ENCODE results near the gene CELSR1.
A peak's percentile ranks its signal among the peaks of the same experiment; 100 is the strongest.

CELSR1 gene

DNA sequence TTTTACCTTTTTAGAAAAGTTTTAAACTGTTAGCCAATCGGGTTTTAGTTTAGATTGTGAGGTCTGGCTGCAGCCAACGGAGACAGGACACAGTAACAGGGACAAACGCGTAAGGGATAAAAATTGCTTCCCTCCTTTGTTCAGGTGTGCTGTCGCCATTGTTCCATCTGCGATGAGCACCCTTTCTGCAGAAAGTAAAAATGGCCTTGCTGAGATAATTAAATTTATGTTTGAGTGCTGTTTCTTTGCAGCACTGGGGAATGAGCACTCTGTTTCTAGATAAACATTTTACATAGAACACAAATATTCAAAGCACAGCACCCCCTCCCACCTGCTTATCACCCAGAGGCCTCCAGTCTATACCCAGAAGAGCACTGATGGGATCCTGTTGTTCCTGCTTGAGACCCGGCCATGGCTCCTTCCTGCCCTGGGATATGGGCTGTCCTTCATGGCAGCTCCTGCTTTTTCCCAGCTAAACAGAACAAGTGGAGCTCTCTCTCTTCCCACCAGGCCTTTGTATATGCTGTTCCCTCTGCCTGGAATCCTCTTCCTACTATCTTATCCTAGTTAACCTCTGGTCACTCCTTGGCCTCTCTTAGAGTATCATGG, 34.3 kb upstream of the CELSR1 start:
- ATAC-seq (replicated peaks) (no peak), DNase-seq (no peak)
- Mint-ChIP-seq H3K9me3 (peaks cover 16 to 21% of the 10 kb centered on the region in 2 donors), H3K27me3 (no peaks in the 10 kb centered on the region), H3K36me3 (peaks cover 0 to 1% of the 10 kb centered on the region in 2 donors), H3K4me1 (peaks cover 21 to 26% of the 10 kb centered on the region in 2 donors), H3K27ac (no peak overlapping the region), H3K4me3 (no peak overlapping the region)

DNA sequence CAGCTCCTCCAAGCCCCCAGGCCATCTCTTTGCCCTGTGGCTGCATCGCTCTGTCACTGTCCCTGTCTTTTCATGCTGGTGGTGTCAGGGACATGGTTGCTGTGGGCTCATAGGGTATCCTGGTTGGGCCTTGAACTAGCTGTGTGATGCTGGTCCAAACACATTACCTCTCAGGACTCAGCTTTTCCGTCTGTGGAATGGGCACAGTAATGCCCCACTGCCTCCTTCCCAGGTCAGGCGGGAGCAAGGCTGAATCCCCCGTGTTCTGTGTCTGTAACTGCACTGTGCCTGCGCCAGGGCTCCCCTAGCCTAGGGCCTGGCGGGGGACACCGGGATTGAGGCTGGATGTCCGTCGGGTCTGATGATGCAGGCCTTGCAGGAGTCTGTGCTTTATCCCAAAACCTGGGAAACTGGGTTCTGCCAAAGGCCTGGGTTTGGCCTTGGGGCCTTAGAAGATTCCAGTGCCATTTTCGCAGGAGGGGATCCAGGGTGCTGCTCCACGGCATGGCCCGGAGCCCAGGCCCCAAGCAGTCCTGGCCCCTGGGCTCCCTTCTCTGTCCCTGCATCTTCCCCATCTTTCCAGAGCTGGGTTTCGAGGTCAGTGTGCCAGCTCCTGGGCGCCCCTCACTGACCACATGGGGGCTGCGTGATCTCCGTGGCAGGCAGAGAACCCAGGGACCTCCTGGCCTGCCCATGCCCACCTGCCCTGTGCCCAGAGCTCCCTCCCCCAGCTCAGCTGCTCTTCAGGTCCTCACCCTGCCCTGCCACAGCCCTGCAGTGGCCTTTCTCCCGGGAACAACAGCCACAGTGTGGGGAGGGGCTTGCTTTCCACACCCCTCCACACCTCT, 32.7 kb upstream of the CELSR1 start:
- DNase-seq (no peak), ATAC-seq (replicated peaks) (peak in 1 of 2 donors; percentile 15)
- no peak overlapping the region for H3K4me3 Mint-ChIP-seq
- H3K4me1 Mint-ChIP-seq, result peaks cover 12 to 14% of the 10 kb centered on the region in 2 donors
- H3K9me3 Mint-ChIP-seq, result peaks cover 16 to 21% of the 10 kb centered on the region in 2 donors
- H3K36me3 Mint-ChIP-seq, result peaks cover 0 to 1% of the 10 kb centered on the region in 2 donors
- no peak overlapping the region for H3K27ac Mint-ChIP-seq
- no peaks in the 10 kb centered on the region for H3K27me3 Mint-ChIP-seq

DNA sequence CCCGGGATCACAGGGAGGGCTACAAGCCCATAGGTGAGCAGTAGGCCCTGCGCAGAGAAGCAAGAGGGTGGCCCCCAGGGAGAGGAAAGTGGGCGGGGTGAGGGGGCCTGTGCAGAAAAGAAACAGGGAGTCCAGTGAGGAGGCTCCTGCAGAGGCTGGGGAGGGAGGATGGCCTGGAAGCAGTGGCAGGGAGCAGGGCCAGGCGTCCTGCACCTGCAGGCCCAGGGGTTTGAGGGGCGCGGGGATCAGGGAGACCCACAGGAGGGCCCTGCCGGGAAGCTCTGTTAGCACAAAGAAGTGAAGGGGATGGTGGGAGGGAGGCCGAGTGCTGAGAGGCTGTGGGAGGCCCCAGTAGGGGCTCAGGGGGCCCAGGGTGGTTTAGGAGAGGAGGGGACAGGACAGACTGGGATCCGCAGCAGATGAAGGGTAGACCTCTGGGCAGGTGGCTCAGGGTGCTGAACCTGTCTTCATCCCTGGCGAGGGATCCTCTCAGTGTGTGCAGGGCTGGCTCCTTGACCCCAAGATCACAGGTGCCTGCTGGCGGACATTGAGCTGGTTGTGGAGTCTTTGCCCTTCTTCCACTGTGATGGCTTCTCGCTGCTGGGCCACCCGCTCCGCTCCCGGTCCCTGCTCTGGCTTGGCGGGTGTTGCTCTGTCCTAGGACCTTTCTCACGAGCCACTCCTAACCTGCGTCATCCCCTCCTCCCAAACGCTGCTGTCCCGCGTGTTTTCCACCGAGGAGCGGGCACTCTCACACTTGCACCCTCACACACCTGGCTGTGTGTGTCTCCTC, 31.8 kb upstream of the CELSR1 start:
- Mint-ChIP-seq H3K4me1 (peaks cover 9 to 12% of the 10 kb centered on the region in 2 donors), H3K4me3 (no peak overlapping the region), H3K27ac (no peak overlapping the region), H3K36me3 (peaks cover 0 to 1% of the 10 kb centered on the region in 2 donors), H3K9me3 (peaks cover 16 to 21% of the 10 kb centered on the region in 2 donors), H3K27me3 (no peaks in the 10 kb centered on the region)
- DNase-seq (no peak), ATAC-seq (replicated peaks) (peak; percentile 51 to 56)

DNA sequence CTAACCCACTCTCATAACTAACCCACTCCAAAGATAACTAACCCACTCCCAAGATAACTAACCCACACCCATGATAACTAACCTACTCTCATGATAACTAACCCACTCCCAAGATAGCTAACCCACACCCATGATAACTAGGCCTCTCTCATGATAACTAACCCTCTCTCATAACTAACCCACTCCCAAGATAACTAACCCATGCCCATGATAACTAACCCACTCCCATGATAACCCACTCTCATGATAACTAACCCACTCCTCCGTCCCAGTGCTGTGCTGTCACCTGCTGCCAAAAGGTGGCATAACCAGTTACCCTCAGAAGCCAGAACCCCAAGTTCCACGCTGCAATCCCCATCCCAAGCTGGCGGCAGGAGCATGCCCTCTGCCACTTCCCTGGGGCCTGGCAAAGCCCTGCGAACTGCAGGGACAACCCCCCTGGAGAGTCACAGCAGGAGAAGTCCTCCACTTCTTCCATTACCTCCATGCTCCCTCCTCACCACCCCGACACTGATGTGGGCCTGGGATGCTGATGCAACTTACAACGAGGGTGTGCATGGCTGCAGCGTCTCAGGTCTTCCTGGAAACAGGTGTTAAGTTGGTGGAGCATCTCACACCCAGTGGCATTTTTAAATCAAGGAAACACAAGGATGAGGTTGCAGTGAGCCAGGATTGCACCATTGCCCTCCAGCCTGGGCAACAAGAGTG, 30.8 kb upstream of the CELSR1 start:
- H3K27ac Mint-ChIP-seq, result peak overlapping the region; percentile 78
- H3K27me3 Mint-ChIP-seq, result no peaks in the 10 kb centered on the region
- peaks cover 19% of the 10 kb centered on the region in 2 donors for H3K4me1 Mint-ChIP-seq
- peaks cover 15 to 19% of the 10 kb centered on the region in 2 donors for H3K9me3 Mint-ChIP-seq
- no peak overlapping the region for H3K4me3 Mint-ChIP-seq
- DNase-seq, result no peak
- H3K36me3 Mint-ChIP-seq, result peaks cover 0 to 1% of the 10 kb centered on the region in 2 donors
- peak in 1 of 2 donors; percentile 25 for ATAC-seq (replicated peaks)

DNA sequence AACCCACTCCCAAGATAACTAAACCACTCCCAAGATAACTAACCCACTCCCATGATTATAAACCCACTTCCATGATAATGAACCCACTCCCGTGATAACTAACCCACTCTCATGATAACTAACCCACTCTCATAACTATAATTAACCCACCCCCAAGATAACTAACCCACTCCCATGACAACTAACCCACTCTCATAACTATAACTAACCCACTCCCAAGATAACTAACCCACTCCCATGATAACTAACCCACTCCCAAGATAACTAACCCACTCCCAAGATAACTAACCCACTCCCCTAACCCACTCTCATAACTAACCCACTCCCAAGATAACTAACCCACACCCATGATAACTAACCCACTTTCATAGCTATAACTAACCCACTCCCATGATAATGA, 30.1 kb upstream of the CELSR1 start:
- peaks cover 14 to 17% of the 10 kb centered on the region in 2 donors for H3K9me3 Mint-ChIP-seq
- ATAC-seq (replicated peaks), result no peak
- peaks cover 21 to 24% of the 10 kb centered on the region in 2 donors for H3K4me1 Mint-ChIP-seq
- no peak overlapping the region for H3K27ac Mint-ChIP-seq
- H3K27me3 Mint-ChIP-seq, result peaks cover 0 to 2% of the 10 kb centered on the region in 2 donors
- H3K36me3 Mint-ChIP-seq, result peaks cover 0 to 1% of the 10 kb centered on the region in 2 donors
- DNase-seq, result no peak
- no peak overlapping the region for H3K4me3 Mint-ChIP-seq

DNA sequence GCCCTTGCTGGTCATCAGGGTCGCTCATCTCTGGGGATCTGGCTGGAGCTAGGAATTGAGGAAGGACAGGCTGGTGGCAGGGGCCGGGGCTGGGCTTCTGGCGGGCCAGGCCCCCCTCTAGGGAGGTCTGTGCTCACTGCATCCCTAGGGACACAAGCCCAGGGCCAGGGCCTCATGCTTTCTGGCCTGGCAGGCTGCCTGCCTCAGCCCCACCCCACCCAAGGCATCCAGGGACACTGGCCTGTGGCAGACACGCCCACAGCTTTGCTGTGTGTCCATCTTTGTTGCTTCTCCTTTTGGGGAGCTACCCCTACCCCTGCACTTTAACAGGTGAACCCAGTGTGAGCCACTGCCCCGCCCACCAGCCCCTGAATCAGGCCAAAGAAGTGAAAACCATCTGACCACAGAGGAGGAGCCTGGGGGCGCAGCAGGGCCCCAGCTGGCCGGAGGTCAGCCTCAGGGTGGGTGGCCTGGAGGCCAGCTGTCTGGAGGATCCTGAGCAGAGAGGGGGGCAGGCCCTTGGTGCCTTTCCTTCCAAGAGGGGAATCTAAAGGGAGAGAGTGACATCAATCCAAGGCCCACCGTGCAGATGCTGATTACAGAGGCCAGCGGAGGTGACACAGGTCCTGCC, 26.8 kb upstream of the CELSR1 start:
- ATAC-seq (replicated peaks) (no peak), DNase-seq (no peak)
- Mint-ChIP-seq H3K4me1 (peaks cover 30 to 42% of the 10 kb centered on the region in 2 donors), H3K27me3 (peaks cover 5 to 11% of the 10 kb centered on the region in 2 donors), H3K27ac (peak overlapping the region; percentile 83), H3K9me3 (peaks cover 3 to 9% of the 10 kb centered on the region in 2 donors), H3K36me3 (no peaks in the 10 kb centered on the region), H3K4me3 (peak overlapping the region; percentile 36 to 74)

DNA sequence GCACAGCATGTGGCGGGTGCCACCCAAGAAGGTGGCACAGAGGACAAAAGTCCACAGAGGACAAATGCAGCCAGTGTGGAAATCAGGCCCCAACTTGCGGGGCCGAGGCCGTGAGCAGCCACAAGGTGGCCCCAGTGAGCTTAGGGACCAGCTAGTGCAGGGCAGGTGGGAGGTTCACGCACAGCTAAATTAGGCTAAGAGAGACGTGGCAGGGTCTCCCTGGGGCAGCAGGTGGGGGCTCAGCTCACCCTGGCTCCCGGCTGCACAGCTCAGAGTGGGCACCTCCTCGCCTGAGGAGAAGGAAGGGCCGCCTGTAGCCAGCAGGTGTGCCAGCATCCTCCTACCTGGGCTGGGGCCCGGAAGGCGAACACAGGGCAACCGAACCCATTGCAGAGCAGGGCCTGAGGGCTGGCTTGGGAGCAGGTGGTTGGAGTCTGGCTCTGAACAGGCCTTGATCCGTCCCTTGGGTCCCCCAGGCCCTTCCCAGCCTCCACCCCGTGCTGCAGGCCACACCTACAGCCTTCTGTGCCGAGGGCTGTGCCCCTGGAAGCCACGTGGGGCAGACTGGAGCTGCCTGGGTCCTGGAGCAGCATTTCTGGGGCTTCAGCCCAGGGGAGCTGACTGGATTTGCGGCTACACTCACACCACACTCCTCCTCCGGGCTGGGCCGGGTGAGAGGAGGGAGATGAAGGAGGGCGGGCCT, 26.1 kb upstream of the CELSR1 start:
- Mint-ChIP-seq H3K9me3 (peaks cover 3 to 9% of the 10 kb centered on the region in 2 donors), H3K4me1 (peaks cover 30 to 38% of the 10 kb centered on the region in 2 donors), H3K27me3 (peaks cover 5 to 11% of the 10 kb centered on the region in 2 donors), H3K27ac (peak overlapping the region; percentile 83), H3K4me3 (peak overlapping the region; percentile 64 to 74), H3K36me3 (no peaks in the 10 kb centered on the region)
- peak; percentile 89 to 92 for ATAC-seq (replicated peaks)
- peak; percentile 71 for DNase-seq

DNA sequence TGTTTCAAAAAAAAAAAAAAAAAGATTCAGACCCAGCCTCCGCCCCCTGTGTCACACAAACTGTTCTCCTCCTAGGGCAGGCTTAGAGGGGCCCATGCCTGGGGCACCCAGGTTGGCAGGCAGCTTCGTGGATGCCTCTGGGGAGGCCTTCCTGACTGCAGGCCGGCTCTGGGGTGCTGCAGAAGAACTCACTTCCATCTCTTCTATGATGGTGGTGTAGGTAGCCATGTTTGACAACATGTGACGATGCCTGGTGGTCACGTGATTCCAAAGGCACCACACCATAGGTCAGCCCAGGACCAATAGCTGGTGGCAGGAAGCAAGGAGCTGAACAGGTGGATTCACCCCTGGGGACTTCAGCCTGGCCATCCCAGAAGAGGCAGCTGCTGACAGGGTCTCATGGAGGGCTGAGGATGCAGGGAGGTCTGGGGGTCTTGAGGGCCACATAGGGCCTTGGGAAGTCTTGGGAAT, 24.1 kb upstream of the CELSR1 start:
- Mint-ChIP-seq H3K27me3 (peaks cover 5 to 11% of the 10 kb centered on the region in 2 donors), H3K36me3 (peaks cover 0 to 5% of the 10 kb centered on the region in 2 donors), H3K4me3 (peak overlapping the region; percentile 44 to 48), H3K27ac (peak overlapping the region; percentile 88), H3K9me3 (peaks cover 4 to 5% of the 10 kb centered on the region in 2 donors), H3K4me1 (peaks cover 20 to 33% of the 10 kb centered on the region in 2 donors)
- DNase-seq, result no peak
- ATAC-seq (replicated peaks), result peak in 1 of 2 donors; percentile 30

DNA sequence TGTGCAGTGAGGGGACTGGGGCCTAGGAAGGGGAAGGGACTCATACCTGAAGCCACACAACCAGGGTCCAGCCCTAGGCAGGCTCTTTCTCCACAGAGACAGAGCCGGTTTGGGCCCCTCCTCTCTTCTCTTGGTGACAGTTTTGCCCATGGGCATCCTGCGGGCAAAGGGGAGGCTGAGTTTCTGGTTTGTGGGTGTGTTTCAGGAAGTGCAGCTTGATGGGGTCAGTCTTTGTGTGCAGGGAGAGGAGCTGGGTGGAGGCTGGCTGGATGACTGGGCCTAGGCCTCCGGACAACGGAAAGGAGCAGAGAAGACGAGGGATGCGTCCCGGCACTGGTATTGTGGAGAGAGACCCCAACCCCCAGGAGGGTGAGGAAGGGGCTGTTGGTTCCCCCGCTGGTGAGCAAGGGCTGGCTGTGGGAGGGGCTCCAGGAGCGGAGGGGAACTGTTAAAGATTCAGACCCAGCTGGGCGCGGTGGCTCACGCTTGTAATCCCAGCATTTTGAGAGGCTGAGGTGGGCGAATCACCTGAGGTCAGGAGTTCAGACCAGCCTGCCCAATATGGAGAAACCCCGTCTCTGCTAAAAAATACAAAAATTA, 23.4 kb upstream of the CELSR1 start:
- Mint-ChIP-seq H3K27me3 (peaks cover 5 to 14% of the 10 kb centered on the region in 2 donors), H3K4me3 (no peak overlapping the region), H3K27ac (peak overlapping the region; percentile 5), H3K36me3 (peaks cover 0 to 5% of the 10 kb centered on the region in 2 donors), H3K9me3 (peaks cover 5 to 6% of the 10 kb centered on the region in 2 donors), H3K4me1 (peaks cover 18 to 33% of the 10 kb centered on the region in 2 donors)
- DNase-seq (no peak), ATAC-seq (replicated peaks) (no peak)

DNA sequence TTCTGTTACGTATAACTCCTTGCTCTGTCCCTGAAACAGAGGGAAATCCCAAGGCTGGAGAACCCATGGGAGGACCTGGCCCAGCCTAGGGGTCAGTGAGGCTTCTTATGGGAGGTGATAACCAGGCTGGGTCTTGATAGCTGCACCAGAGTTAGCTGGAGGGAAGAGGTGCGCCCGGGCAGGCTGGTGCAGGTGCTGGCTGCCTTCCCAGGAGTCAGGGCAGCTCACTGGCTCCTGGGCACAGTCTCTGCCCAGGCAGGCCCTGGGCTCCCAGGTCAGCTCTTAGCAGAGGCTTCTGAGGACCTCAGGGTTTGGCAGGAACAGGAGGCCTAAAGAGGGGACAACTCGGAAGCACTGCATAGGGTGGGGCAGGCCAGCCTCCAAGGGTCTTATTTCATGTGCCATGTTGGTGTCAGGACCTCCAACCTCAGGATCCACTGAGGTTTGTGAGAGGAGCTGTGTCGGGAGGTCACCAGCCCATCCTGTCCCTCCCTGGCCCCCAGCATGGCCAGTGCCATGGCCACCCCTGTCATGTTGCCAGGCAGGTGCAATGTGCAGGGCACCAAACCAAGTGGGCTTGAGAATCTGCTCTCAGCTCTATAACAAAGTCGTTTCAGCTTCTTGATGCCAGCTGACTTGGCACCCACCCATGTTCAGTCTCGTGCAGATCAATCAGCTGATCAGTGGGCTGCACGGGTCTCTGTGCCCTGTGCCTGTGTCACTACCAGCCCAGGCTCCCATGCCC, 20.5 kb upstream of the CELSR1 start:
- peaks cover 5 to 8% of the 10 kb centered on the region in 2 donors for H3K9me3 Mint-ChIP-seq
- peaks cover 3 to 8% of the 10 kb centered on the region in 2 donors for H3K36me3 Mint-ChIP-seq
- peak overlapping the region; percentile 5 for H3K27ac Mint-ChIP-seq
- no peak for ATAC-seq (replicated peaks)
- no peak overlapping the region for H3K4me3 Mint-ChIP-seq
- peaks cover 16 to 36% of the 10 kb centered on the region in 2 donors for H3K27me3 Mint-ChIP-seq
- no peak for DNase-seq
- H3K4me1 Mint-ChIP-seq, result peaks cover 10 to 21% of the 10 kb centered on the region in 2 donors

DNA sequence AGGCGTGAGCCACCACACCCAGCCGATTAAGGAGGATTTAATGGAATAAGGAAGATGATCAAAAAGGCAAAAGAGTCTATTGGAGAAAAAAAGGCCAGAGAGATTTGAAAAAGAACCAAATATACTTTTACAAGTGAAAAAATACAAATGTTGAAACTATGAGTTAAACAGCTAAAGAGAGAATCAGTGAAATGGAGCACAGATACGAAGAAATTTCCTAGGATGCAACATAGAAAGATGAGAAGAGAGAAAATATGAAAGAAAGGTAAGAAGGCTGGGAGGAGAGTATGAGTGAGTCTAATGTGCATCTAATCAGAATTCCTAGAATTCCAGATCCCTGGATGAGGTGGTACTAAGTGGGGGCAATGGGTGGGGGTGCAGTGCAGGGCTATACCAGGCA, 19.4 kb upstream of the CELSR1 start:
- DNase-seq, result no peak
- Mint-ChIP-seq H3K27me3 (peaks cover 22 to 41% of the 10 kb centered on the region in 2 donors), H3K36me3 (peaks cover 3 to 10% of the 10 kb centered on the region in 2 donors), H3K9me3 (peaks cover 8 to 11% of the 10 kb centered on the region in 2 donors), H3K4me3 (no peak overlapping the region), H3K4me1 (peaks cover 6 to 11% of the 10 kb centered on the region in 2 donors), H3K27ac (no peak overlapping the region)
- ATAC-seq (replicated peaks), result no peak

DNA sequence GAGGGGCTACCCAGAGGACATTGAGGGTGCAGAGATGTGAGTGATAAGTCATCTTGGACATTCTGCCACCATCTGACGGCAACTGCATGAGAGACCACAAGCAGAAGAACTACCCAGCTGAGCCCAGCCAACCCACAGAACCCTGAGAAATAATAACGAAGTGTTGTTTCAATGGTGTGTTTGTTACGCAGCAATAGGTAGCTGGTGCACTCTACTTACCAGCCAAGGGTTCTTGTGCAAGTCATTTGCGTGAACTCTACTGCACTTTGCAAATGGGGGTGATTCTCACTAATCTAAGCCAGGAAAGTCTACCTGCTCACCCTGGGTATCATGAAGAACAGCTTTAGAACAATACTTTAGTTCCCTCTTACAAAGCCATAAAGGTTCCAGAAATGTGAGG, 15.8 kb upstream of the CELSR1 start:
- peaks cover 8 to 11% of the 10 kb centered on the region in 2 donors for H3K9me3 Mint-ChIP-seq
- peaks cover 3 to 10% of the 10 kb centered on the region in 2 donors for H3K36me3 Mint-ChIP-seq
- ATAC-seq (replicated peaks) (no peak), DNase-seq (no peak)
- H3K27me3 Mint-ChIP-seq, result peaks cover 43 to 68% of the 10 kb centered on the region in 2 donors
- H3K27ac Mint-ChIP-seq, result no peak overlapping the region
- H3K4me3 Mint-ChIP-seq, result no peak overlapping the region
- no peaks in the 10 kb centered on the region for H3K4me1 Mint-ChIP-seq

All from stimulated activated naive B cell treated with anti-CD40 and anti-IgM and Interleukin-4, amounts not matched to agents 10 μg/mL and 1 μg/mL and 100 μg/mL, for 72 hours (primary cell).